ENCODE results near the gene ZNF892. TPM values are rescaled to one million over a fixed set of nuclear protein-coding genes. Genes with fewer than 3 reads are reported as not detected.
A peak's percentile ranks its signal among the peaks of the same experiment; 100 is the strongest.

The ZNF892 gene
- total and polyA plus RNA-seq, 9 of the 15 experiments (the other 6 are each of a cell fraction or from before 2014, with no cell fraction given): 0.07 to 0.13 (median 0.09) TPM; not detected in 6

- no peak for TF ChIP-seq MLX (CRISPR knock-in tag; conservative IDR thresholded peaks at IDR 0.05)
- TF ChIP-seq SRSF3 (IDR thresholded peaks at IDR 0.05; ENCODE audit: insufficient read depth, low read length): no peak
- TF ChIP-seq TCF3 (CRISPR knock-in tag; IDR thresholded peaks at IDR 0.05): peak; percentile 17; the same call in 1 of the 2 replicates
- 0 out of 2 replicates have a peak, but pooled peaks have one; percentile 46 for TF ChIP-seq NBN (IDR thresholded peaks at IDR 0.05; ENCODE audit: low read depth)
- TF ChIP-seq MED1 (CRISPR knock-in tag; IDR thresholded peaks at IDR 0.05; ENCODE audit: borderline replicate concordance): no peak
- peak; percentile 14; the same call in 1 of the 2 replicates for TF ChIP-seq ZNF511 (CRISPR knock-in tag; IDR thresholded peaks at IDR 0.05)
- TF ChIP-seq CCNT2 (IDR thresholded peaks at IDR 0.05; ENCODE audit: borderline replicate concordance, extremely low read depth, insufficient read length, low read depth, low read length): no peak
- peak; percentile 21 to 93; a peak in 3 of 4 replicates for TF ChIP-seq SIN3A (IDR thresholded peaks at IDR 0.05; ENCODE audit: borderline replicate concordance in 2 of 2, control insufficient read depth in 1 of 2, low read depth in 2 of 2, low read length in 2 of 2)
- TF ChIP-seq TFAP4 (CRISPR knock-in tag; IDR thresholded peaks at IDR 0.05; ENCODE audit: borderline replicate concordance): peak; percentile 99
- no peak for TF ChIP-seq ZNF518B (CRISPR knock-in tag; IDR thresholded peaks at IDR 0.05)
- TF ChIP-seq CBFA2T3 (IDR thresholded peaks at IDR 0.05): no peak
- no peak; the same call in 1 of the 2 replicates for TF ChIP-seq GMEB1 (CRISPR knock-in tag; IDR thresholded peaks at IDR 0.05)
- no peak for TF ChIP-seq ELF4 (CRISPR knock-in tag; IDR thresholded peaks at IDR 0.05)
- peak; percentile 97 for TF ChIP-seq POLR2A (conservative IDR thresholded peaks at IDR 0.05)
- TF ChIP-seq L3MBTL2 (IDR thresholded peaks at IDR 0.05): peak; percentile 80
- no peak for TF ChIP-seq FUS (optimal IDR thresholded peaks at IDR 0.05; ENCODE audit: low read depth, low read length)
- TF ChIP-seq RAD51 (IDR thresholded peaks at IDR 0.05; ENCODE audit: borderline replicate concordance, low read depth): peak; percentile 8; the same call in 1 of the 2 replicates
- no peak for TF ChIP-seq ZBED1 (IDR thresholded peaks at IDR 0.05)
- no peak for TF ChIP-seq HSF4 (CRISPR knock-in tag; IDR thresholded peaks at IDR 0.05; ENCODE audit: borderline replicate concordance)
Observed at GRCh38 chr2:95165371-95166064, 41.8 kb upstream of the ZNF892 start, which contains the start of gene ZNF2 (continued).

Measured in K562 (cell line).